Vagina (tissue), 2 donors: ENCODE data around the gene INPP5A.

Experiments used
- CTCF ChIP-seq, 3 experiments: fragments of 450-650 bp in 2 of 3; fragments of 200-600 bp in 1 of 3; sonication (generic) in 1 of 3; IDR thresholded peaks; one replicate each; pipeline ENCODE4 v1.5.1; 2017 to 2019; ENCODE audit warnings: antibody characterized with exemption in 3 of 3, mild to moderate bottlenecking in 2 of 3, moderate library complexity in 2 of 3
- POLR2A ChIP-seq, 2 donors: fragments of 450-650 bp; IDR thresholded peaks; one replicate each; pipeline ENCODE4 v1.6.1; 2017; ENCODE audit warnings: antibody characterized with exemption in 2 of 2, mild to moderate bottlenecking in 2 of 2, moderate library complexity in 2 of 2
- POLR2AphosphoS5 ChIP-seq, 2 donors: sonication (generic); formaldehyde crosslinking; IDR thresholded peaks; one replicate each; pipeline ENCODE4 v1.9.0; 2017; ENCODE audit warnings: antibody characterized with exemption in 2 of 2, mild to moderate bottlenecking in 2 of 2, low read depth in 1 of 2; ENCODE audit not compliant: insufficient read depth in 1 of 2

GRCh38 chr10:132507956-132508490 is 29.6 kb upstream of the INPP5A start:
- no peak for TF ChIP-seq CTCF (IDR thresholded peaks at IDR 0.05)
- TF ChIP-seq POLR2AphosphoS5 (IDR thresholded peaks at IDR 0.05; ENCODE audit: insufficient read depth in 1 of 2, low read depth in 1 of 2) = no peak
- no peak for TF ChIP-seq POLR2A (IDR thresholded peaks at IDR 0.05)
